T-helper 2 cell treated with Interferon-gamma antibody and Interleukin-4, amounts not matched to agents 5 μg/mL and 100 μg/mL, for 36 hours (primary cell): Measurements from ENCODE around the gene PLXNA4.

Experiments used
- DNase-seq: peaks from one replicate; pipeline ENCODE4 v3.0.0; 2021; ENCODE audit warnings: low spot score
- H3K27ac Mint-ChIP-seq: one replicate; pipeline ENCODE4 v1.8.0; 2021; ENCODE audit warnings: mild to moderate bottlenecking, mixed read lengths
- H3K27me3 Mint-ChIP-seq: one replicate; pipeline ENCODE4 v1.8.0; 2021; ENCODE audit warnings: low read depth, mixed read lengths
- H3K36me3 Mint-ChIP-seq: one replicate; pipeline ENCODE4 v1.8.0; 2021; ENCODE audit warnings: low read depth, mixed read lengths
- H3K4me1 Mint-ChIP-seq: one replicate; pipeline ENCODE4 v1.8.0; 2021; ENCODE audit warnings: low read depth, mixed read lengths
- H3K4me3 Mint-ChIP-seq: one replicate; pipeline ENCODE4 v1.8.0; 2022; ENCODE audit warnings: mild to moderate bottlenecking, moderate library complexity, mixed read lengths
- H3K9me3 Mint-ChIP-seq: one replicate; pipeline ENCODE4 v1.8.0; 2021; ENCODE audit warnings: mixed read lengths

PLXNA4 gene

GRCh38 chr7:132300599-132301277, 275.5 kb downstream of the PLXNA4 start:
- H3K4me3 Mint-ChIP-seq = no peak overlapping the region
- H3K36me3 Mint-ChIP-seq = no peaks in the 10 kb centered on the region
- H3K27me3 Mint-ChIP-seq = peaks cover 3% of the 10 kb centered on the region
- no peak for DNase-seq
- no peaks in the 10 kb centered on the region for H3K9me3 Mint-ChIP-seq
- no peak overlapping the region for H3K27ac Mint-ChIP-seq
- no peaks in the 10 kb centered on the region for H3K4me1 Mint-ChIP-seq

GRCh38 chr7:132298790-132299189, 277.5 kb downstream of the PLXNA4 start:
- H3K27ac Mint-ChIP-seq = no peak overlapping the region
- DNase-seq = no peak
- H3K4me1 Mint-ChIP-seq = no peaks in the 10 kb centered on the region
- no peaks in the 10 kb centered on the region for H3K36me3 Mint-ChIP-seq
- H3K4me3 Mint-ChIP-seq = no peak overlapping the region
- no peaks in the 10 kb centered on the region for H3K9me3 Mint-ChIP-seq
- peaks cover 3% of the 10 kb centered on the region for H3K27me3 Mint-ChIP-seq

GRCh38 chr7:132296820-132297219, 279.4 kb downstream of the PLXNA4 start:
- no peak for DNase-seq
- Mint-ChIP-seq H3K4me3 (no peak overlapping the region), H3K36me3 (no peaks in the 10 kb centered on the region), H3K27me3 (peaks cover 5% of the 10 kb centered on the region), H3K9me3 (no peaks in the 10 kb centered on the region), H3K27ac (no peak overlapping the region), H3K4me1 (no peaks in the 10 kb centered on the region)

GRCh38 chr7:132295175-132295574, 281.1 kb downstream of the PLXNA4 start:
- no peaks in the 10 kb centered on the region for H3K4me1 Mint-ChIP-seq
- peaks cover 8% of the 10 kb centered on the region for H3K27me3 Mint-ChIP-seq
- H3K27ac Mint-ChIP-seq = no peak overlapping the region
- no peak for DNase-seq
- no peak overlapping the region for H3K4me3 Mint-ChIP-seq
- no peaks in the 10 kb centered on the region for H3K9me3 Mint-ChIP-seq
- no peaks in the 10 kb centered on the region for H3K36me3 Mint-ChIP-seq

- Mint-ChIP-seq H3K27ac (no peak overlapping the region), H3K4me1 (no peaks in the 10 kb centered on the region), H3K27me3 (peaks cover 5% of the 10 kb centered on the region), H3K4me3 (no peak overlapping the region), H3K36me3 (no peaks in the 10 kb centered on the region), H3K9me3 (no peaks in the 10 kb centered on the region)
- DNase-seq = no peak
These were observed 283.5 kb downstream of the PLXNA4 start for GRCh38 chr7:132292803-132293202.

- H3K4me1 Mint-ChIP-seq = no peaks in the 10 kb centered on the region
- H3K27ac Mint-ChIP-seq = no peak overlapping the region
- peaks cover 5% of the 10 kb centered on the region for H3K27me3 Mint-ChIP-seq
- no peak for DNase-seq
- no peak overlapping the region for H3K4me3 Mint-ChIP-seq
- no peaks in the 10 kb centered on the region for H3K36me3 Mint-ChIP-seq
- no peaks in the 10 kb centered on the region for H3K9me3 Mint-ChIP-seq
These were observed 284.8 kb downstream of the PLXNA4 start for GRCh38 chr7:132291481-132291880.

GRCh38 chr7:132290021-132290420, 286.2 kb downstream of the PLXNA4 start:
- Mint-ChIP-seq H3K4me3 (no peak overlapping the region), H3K27ac (no peak overlapping the region), H3K4me1 (no peaks in the 10 kb centered on the region), H3K9me3 (no peaks in the 10 kb centered on the region), H3K36me3 (no peaks in the 10 kb centered on the region), H3K27me3 (peaks cover 5% of the 10 kb centered on the region)
- no peak for DNase-seq

GRCh38 chr7:132286836-132287235, 289.4 kb downstream of the PLXNA4 start:
- Mint-ChIP-seq H3K4me1 (no peaks in the 10 kb centered on the region), H3K27me3 (peaks cover 3% of the 10 kb centered on the region), H3K4me3 (no peak overlapping the region), H3K9me3 (no peaks in the 10 kb centered on the region), H3K27ac (no peak overlapping the region), H3K36me3 (no peaks in the 10 kb centered on the region)
- DNase-seq = no peak

- Mint-ChIP-seq H3K9me3 (no peaks in the 10 kb centered on the region), H3K36me3 (no peaks in the 10 kb centered on the region), H3K27me3 (peaks cover 2% of the 10 kb centered on the region), H3K4me3 (no peak overlapping the region), H3K4me1 (no peaks in the 10 kb centered on the region), H3K27ac (no peak overlapping the region)
- DNase-seq = no peak
These were observed 295.9 kb downstream of the PLXNA4 start for GRCh38 chr7:132280335-132280734.

GRCh38 chr7:132279718-132280117, 296.6 kb downstream of the PLXNA4 start:
- Mint-ChIP-seq H3K4me1 (no peaks in the 10 kb centered on the region), H3K36me3 (no peaks in the 10 kb centered on the region), H3K27me3 (peaks cover 2% of the 10 kb centered on the region), H3K9me3 (no peaks in the 10 kb centered on the region), H3K27ac (no peak overlapping the region), H3K4me3 (no peak overlapping the region)
- no peak for DNase-seq

- no peak for DNase-seq
- Mint-ChIP-seq H3K9me3 (no peaks in the 10 kb centered on the region), H3K4me1 (no peaks in the 10 kb centered on the region), H3K27ac (no peak overlapping the region), H3K36me3 (no peaks in the 10 kb centered on the region), H3K27me3 (peaks cover 2% of the 10 kb centered on the region), H3K4me3 (no peak overlapping the region)
These were observed 299.1 kb downstream of the PLXNA4 start for GRCh38 chr7:132276976-132277725.

- H3K36me3 Mint-ChIP-seq = no peaks in the 10 kb centered on the region
- H3K4me3 Mint-ChIP-seq = no peak overlapping the region
- no peaks in the 10 kb centered on the region for H3K4me1 Mint-ChIP-seq
- H3K27ac Mint-ChIP-seq = no peak overlapping the region
- H3K9me3 Mint-ChIP-seq = no peaks in the 10 kb centered on the region
- H3K27me3 Mint-ChIP-seq = no peaks in the 10 kb centered on the region
- no peak for DNase-seq
These were observed 300.0 kb downstream of the PLXNA4 start for GRCh38 chr7:132276234-132276630.

- no peak overlapping the region for H3K4me3 Mint-ChIP-seq
- H3K4me1 Mint-ChIP-seq = no peaks in the 10 kb centered on the region
- no peaks in the 10 kb centered on the region for H3K27me3 Mint-ChIP-seq
- H3K27ac Mint-ChIP-seq = no peak overlapping the region
- no peaks in the 10 kb centered on the region for H3K36me3 Mint-ChIP-seq
- no peaks in the 10 kb centered on the region for H3K9me3 Mint-ChIP-seq
- no peak for DNase-seq
These were observed 300.6 kb downstream of the PLXNA4 start for GRCh38 chr7:132275416-132276233.

GRCh38 chr7:132272763-132273371, 303.4 kb downstream of the PLXNA4 start:
- Mint-ChIP-seq H3K27ac (no peak overlapping the region), H3K4me3 (no peak overlapping the region), H3K36me3 (no peaks in the 10 kb centered on the region), H3K9me3 (no peaks in the 10 kb centered on the region), H3K27me3 (no peaks in the 10 kb centered on the region), H3K4me1 (no peaks in the 10 kb centered on the region)
- no peak for DNase-seq
